Bone marrow (tissue), 2 donors: ENCODE data around the gene SLC22A23.

Experiments used
- DNase-seq, 2 donors: peaks; one replicate each; lab custom pipeline; 2025; lab: John Stamatoyannopoulos, UW

SLC22A23 gene

GRCh38 chr6:3353213-3353903, 103.5 kb downstream of the SLC22A23 start:
- DNase-seq, result no peak

DNA sequence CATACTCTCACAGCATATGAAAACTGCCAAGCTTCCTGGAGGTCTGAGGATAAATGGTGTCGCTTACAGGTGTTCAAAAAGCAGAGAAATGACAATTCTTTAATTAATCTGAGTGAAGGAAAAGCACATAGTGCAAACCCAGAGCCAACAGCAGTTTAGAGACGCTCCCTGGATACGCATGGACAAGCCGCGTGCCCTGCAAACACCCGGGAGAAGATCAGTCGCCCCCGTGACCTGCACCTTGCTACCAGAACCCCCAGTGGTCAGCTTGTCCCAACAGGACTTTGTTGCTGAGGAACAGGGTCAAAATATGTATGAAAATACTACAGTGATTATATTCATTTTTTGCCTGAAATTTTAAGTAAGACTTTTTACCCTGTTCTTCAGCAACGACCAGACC, 104.2 kb downstream of the SLC22A23 start:
- no peak for DNase-seq

GRCh38 chr6:3351829-3352524, 104.9 kb downstream of the SLC22A23 start:
- no peak for DNase-seq

- no peak for DNase-seq
Measured at GRCh38 chr6:3351105-3351676, 105.7 kb downstream of the SLC22A23 start.

- DNase-seq, result no peak
Measured at GRCh38 chr6:3350252-3350796, 106.5 kb downstream of the SLC22A23 start.

DNA sequence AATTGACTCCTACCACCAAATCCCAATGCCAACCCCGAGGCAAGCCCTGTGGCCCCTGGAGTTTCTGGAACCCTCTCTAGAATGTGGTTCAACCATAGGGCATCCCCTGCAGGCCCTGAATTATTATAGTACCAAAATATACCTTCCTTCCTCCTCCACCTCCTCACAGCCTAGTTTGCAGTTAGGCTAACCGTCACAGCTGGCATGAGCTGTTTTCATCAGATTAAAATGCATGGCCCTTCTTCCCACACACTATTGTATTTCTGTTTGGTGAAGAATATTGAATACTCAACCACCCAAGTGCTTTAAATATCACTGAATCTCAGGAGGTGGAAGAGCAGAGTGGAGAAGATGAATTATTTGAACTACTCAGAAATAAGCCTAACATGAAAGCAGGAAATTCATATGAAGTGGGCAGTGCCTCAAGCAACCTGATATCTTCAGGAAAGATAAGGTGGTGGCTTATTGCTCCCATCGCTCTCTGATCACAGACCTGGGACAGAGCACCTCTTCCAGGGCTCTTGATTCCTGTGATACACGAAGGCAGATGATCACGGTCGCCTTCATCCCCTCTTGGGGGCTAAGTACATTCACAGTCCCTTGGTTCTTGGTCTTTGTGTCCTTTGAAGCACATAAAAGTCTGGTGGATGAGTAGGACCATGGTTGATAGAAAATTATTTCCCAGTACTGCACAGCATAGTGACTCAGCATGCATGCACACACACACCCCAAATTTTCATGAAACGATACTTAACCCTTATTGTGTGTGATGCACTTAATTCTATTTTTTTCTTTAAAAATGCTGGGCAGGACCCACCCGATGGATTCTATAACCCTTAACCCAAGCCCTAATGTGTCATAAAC, 107.2 kb downstream of the SLC22A23 start:
- DNase-seq, result no peak

DNA sequence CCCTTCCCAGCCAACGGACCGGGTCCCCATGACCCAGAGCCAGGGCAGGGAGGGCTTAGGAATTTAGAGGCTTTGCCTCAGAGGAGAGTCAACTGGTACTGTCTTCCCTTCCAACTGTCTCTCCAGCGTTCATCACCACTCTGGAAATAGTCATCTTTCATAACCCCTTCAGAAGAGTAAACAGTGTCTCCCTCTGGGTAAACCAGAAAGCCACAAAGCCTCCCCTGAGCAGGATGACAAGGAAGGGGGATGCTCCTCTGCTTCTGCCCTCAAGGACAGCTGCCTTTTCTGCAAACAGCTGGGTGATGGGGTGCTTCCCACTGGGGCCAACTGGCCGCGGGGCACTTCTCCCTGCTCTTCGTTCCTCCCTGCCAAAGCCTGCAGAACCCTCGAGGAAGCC, 108.0 kb downstream of the SLC22A23 start:
- no peak for DNase-seq

GRCh38 chr6:3347826-3348225, 109.0 kb downstream of the SLC22A23 start:
- no peak for DNase-seq

DNA sequence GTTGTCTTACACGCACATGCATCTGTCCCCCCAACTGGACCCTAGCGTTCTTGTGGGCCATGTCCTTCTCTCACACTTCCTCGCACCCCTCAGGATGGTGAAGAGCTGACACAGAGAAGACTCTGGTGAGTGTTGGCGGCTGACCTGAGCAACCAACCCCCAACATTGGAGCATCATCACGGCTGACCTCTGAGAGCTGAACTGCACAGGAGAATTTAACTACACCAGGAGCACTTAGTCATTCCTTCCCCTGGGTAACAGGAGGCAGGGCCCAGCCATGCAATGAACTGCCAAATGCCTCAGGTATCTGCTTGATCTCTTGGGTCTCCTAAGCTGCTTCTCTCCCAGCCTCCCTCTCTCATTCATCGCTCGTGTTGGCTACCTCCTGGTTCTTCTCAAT, 109.6 kb downstream of the SLC22A23 start:
- no peak for DNase-seq

DNA sequence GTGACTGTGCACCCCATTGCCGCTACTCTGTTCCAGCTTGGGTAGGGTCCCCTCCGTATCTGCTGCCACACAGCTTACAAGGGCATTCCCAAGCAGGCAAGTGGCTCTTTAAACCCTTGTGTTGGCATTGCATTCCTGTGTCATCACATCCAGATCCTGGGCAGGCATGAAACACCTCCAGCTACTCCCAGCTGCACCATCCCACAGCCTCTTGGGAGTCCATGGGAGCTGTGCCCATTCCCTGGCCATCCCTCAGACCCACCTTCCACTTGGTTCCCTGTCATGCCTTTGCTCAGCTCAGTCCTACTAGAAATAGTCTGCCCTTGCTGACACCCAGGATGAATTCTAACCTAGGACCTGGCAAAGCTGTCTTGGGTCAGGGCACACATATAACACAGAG, 110.4 kb downstream of the SLC22A23 start:
- DNase-seq, result no peak

DNA sequence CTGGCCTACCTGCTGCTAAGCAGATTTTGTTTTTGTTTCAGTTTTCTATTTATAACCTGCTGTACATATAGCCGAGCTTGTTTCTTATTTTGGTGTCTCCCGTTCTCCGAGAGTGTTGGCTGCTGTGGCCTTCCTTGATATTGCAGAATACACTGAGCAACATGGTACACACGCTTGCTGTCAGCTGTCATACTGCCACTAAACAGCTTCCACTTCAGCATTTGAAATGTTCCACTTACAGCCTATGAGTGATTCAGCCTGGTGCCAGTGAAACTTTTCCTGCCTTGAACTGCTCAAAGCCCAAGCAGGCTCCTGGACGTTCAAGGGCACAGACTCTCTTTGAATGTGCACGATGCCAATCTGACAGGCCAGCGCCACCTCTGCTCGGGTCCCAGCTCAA, 111.0 kb downstream of the SLC22A23 start:
- DNase-seq, result no peak

DNA sequence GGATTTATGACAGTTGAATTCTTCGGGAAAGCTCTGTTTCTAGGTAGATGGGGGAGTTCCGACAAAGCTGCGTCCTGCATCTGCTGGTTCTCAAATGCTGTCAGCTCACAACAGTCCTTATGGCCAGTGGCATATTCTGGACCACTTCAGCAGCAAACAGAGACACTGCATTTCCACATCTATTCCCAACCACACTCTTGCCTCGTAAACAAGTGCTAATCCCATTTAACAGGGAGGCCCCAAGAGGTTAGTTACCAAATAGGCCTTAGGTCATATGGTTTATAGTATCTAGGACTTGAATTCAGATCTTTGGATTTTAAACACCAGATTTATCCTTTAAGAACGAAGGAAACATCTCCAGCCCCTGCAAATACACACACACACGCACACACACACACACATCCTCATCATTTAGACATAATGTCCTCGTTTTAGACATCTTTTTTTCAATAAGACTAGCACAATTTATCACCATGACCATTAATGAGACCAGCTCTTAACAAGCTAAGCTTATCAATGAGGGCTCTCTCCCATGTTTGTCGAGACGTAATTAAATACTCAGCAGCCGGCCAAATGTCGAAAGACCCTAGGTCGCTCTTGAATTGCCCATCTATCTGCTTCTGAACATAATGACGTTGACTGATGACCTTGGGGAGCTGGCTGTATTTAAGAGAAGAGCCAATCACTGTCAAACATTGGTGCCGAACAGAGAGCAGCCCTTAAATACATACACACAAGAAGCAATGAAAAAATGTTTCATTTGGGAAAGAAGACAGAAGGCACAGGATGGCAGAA, 113.6 kb downstream of the SLC22A23 start:
- DNase-seq, result no peak

DNA sequence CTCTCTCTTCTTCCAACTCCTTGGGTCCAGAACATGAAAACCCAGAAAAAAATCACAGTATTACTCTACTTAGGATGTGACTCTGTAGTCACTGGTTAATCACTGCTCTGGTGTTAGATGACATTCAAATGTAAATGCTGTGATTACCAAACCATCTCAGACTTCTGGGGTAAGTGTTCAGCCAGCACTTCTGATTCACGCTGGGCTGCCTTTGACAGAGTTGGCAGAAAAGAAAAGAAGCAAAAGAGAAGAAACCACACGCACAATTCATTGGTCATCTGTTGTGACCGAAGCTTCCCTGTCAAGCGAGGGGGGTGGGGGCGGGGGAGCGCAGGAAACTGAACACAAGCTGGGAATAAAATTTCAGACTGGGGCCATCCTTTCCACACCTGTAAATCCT, 115.4 kb downstream of the SLC22A23 start:
- no peak for DNase-seq

DNA sequence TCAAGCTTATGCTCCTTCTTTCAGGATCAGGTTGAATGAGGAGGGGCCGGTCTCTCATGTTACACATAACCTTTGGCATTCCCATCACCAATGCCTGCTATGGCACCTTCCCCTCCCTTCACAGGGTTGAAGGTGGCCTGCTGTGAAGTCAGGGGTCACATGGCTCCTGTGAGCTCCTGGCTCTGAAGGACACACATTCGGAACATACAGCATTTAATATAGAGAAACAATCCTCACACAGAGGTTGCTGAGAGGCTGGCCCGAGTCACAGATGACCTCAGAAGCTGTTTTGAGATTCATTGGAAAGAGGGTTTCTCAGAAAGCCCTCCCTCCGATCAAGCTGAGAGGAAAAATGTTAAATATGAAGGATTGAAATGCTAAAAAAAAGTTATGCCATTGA, 116.0 kb downstream of the SLC22A23 start:
- DNase-seq, result no peak

GRCh38 chr6:3340358-3340802, 116.5 kb downstream of the SLC22A23 start:
- no peak for DNase-seq

- no peak for DNase-seq
Measured at GRCh38 chr6:3339811-3340210, 117.0 kb downstream of the SLC22A23 start.

DNA sequence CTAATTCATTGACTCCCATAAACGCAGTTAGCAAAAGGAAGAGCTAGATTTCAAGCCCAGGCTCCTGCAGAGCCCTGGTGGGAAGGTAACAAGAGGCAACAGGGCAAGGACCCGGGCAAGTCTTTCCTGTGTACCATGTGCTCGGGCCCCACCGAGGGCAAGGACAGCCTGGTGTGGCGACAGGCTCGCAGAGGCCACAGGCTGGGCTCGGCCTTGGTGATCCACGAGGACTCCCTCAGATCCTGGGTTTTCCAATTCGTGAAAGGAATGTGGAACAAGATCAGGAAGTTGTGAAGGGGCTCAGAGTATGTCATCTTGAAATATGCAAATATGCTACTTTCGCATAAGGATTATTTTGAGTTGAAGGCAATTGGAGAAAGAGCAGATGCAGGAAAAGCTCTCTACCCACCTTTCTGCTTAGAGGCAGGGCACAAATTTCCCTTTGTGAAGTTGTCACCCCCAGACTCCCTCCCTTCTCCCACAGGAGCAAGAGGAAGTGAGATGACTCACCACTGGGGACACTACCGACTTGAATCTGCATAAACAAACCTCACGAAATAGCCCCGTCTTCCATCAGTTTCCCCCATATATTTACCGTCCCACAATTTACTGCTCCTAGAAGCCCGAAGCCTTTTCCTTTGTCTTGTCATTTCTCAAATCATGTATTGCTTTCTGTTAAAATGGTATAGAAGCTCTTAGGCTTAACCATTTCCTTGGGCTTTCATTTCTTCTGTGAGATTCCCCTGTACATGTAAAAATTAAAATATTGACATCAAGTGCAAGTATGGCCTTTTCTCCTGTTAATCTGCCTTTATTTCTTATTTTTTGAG, 119.1 kb downstream of the SLC22A23 start:
- no peak for DNase-seq

GRCh38 chr6:3336859-3337515, 119.9 kb downstream of the SLC22A23 start:
- no peak for DNase-seq

- DNase-seq, result no peak
Measured at GRCh38 chr6:3336066-3336786, 120.6 kb downstream of the SLC22A23 start.
